Lung microvascular endothelial cell (primary cell): ENCODE data around the gene MYO1E. TPM values are rescaled to one million over a fixed set of nuclear protein-coding genes. Genes with fewer than 3 reads are reported as not detected.

Source experiments
- DNase-seq, 2 donors: peaks; one replicate each; pipeline versions ENCODE4 v3.0.0 to v3.0.0-alpha.2; 2010; ENCODE audit warnings: low read depth in 2 of 2
- total RNA-seq: library from RNA; depleted of rRNA; stranded (reverse); fragments of >200 nt; gene quantifications from 2 replicates; pipeline ENCODE4 v1.2.1, GENCODE V29; 2014

Gene MYO1E
- total RNA-seq, 1 donor from 2014 or later, result 12.1 TPM

GRCh38 chr15:59268168-59268851, 104.4 kb downstream of the MYO1E start:
- peak in 1 of 2 donors; percentile 70 for DNase-seq

- DNase-seq, result no peak
Measured at GRCh38 chr15:59266028-59266427, 106.6 kb downstream of the MYO1E start.

- no peak for DNase-seq
Measured at GRCh38 chr15:59262316-59262715, 110.4 kb downstream of the MYO1E start.

GRCh38 chr15:59260090-59260489, 112.6 kb downstream of the MYO1E start:
- DNase-seq, result no peak

GRCh38 chr15:59259137-59259943, 113.3 kb downstream of the MYO1E start:
- no peak for DNase-seq

- no peak for DNase-seq
Measured at GRCh38 chr15:59258317-59258716, 114.4 kb downstream of the MYO1E start.

- DNase-seq, result no peak
Measured at GRCh38 chr15:59257140-59257539, 115.5 kb downstream of the MYO1E start.

- no peak for DNase-seq
Measured at GRCh38 chr15:59256482-59256881, 116.2 kb downstream of the MYO1E start.

GRCh38 chr15:59255680-59256336, 116.9 kb downstream of the MYO1E start:
- DNase-seq, result no peak

GRCh38 chr15:59252137-59252536, 120.5 kb downstream of the MYO1E start:
- no peak for DNase-seq

- no peak for DNase-seq
Measured at GRCh38 chr15:59251001-59251845, 121.4 kb downstream of the MYO1E start.

GRCh38 chr15:59250249-59250648, 122.4 kb downstream of the MYO1E start:
- DNase-seq, result no peak

- DNase-seq, result no peak
Measured at GRCh38 chr15:59249816-59250215, 122.9 kb downstream of the MYO1E start.

- DNase-seq, result peak; percentile 81 to 82
Measured at GRCh38 chr15:59247364-59247763, 125.3 kb downstream of the MYO1E start.

- no peak for DNase-seq
Measured at GRCh38 chr15:59245559-59245958, 127.1 kb downstream of the MYO1E start.

- DNase-seq, result no peak
Measured at GRCh38 chr15:59244337-59244736, 128.3 kb downstream of the MYO1E start.

GRCh38 chr15:59243622-59244021, 129.0 kb downstream of the MYO1E start:
- DNase-seq, result no peak

- DNase-seq, result no peak
Measured at GRCh38 chr15:59242649-59243048, 130.0 kb downstream of the MYO1E start.

GRCh38 chr15:59240036-59240435, 132.6 kb downstream of the MYO1E start:
- DNase-seq, result peak in 1 of 2 donors; percentile 68

GRCh38 chr15:59237924-59238331, 134.7 kb downstream of the MYO1E start:
- DNase-seq, result no peak

GRCh38 chr15:59237119-59237855, 135.4 kb downstream of the MYO1E start:
- DNase-seq, result peak; percentile 21 to 87
